Uterine smooth muscle cell (primary cell): Measurements from ENCODE around the gene NFRKB. TPM values are rescaled to one million over a fixed set of nuclear protein-coding genes. Genes with fewer than 3 reads are reported as not detected.

ENCODE experiments used
- total RNA-seq: library from RNA; depleted of rRNA; stranded (reverse); fragments of >200 nt; gene quantifications from 2 replicates; pipeline ENCODE4 v1.2.3, GENCODE V29; 2014

Gene NFRKB
- total RNA-seq = 17.0 and 22.7 TPM in 2 replicates

GRCh38 chr11:129895126-129896041 is at the start of gene NFRKB:
Gene NFRKB (minus strand): TSS chr11:129895578. CDS start chr11:129892849, 2,729 bp downstream.

Other genes starting within 250 kb of the NFRKB start
- gene TMEM45B, start 79.7 kb downstream of the NFRKB start, total RNA-seq = not detected in 2 replicates
- 4.1 and 7.9 TPM in 2 replicates for gene PRDM10, start 107.3 kb upstream of the NFRKB start, total RNA-seq
- gene APLP2, start 174.3 kb upstream of the NFRKB start, total RNA-seq = 559 and 717 TPM in 2 replicates